Heart left ventricle (tissue), 16 donors: ENCODE measurements around the gene DEAF1. TPM values are rescaled to one million over a fixed set of nuclear protein-coding genes. Genes with fewer than 3 reads are reported as not detected.
A peak's percentile ranks its signal among the peaks of the same experiment; 100 is the strongest.

Experiments
- ATAC-seq, 4 donors: fragments of 200-7000 bp; cut with Tn5 transposase; one replicate each; pipeline ENCODE4 v1.9.1; 2020 to 2022; ENCODE audit warnings: moderate library complexity in 4 of 4, mild to moderate bottlenecking in 3 of 4, moderate number of reproducible peaks in 1 of 4
- DNase-seq, 5 donors: peaks; one replicate each; pipeline ENCODE4 v3.0.0-alpha.2; 2020
- H3K27ac ChIP-seq, 12 donors: fragments of 200-600 bp; sonication (generic) in 4 of 12; one replicate each; pipeline versions ENCODE4 v1.5.0 to v1.8.0; 2016 to 2022; ENCODE audit warnings: mild to moderate bottlenecking in 2 of 12
- H3K27me3 ChIP-seq, 9 donors: fragments of 200-600 bp; sonication (generic) in 2 of 9; one replicate each; pipeline versions ENCODE4 v1.5.1 to v1.8.0; 2016 to 2022; ENCODE audit warnings: mild to moderate bottlenecking in 3 of 9
- H3K36me3 ChIP-seq, 9 donors: fragments of 200-600 bp; sonication (generic) in 2 of 9; one replicate each; pipeline versions ENCODE4 v1.5.0 to v1.8.0; 2018 to 2022; ENCODE audit warnings: mild to moderate bottlenecking in 2 of 9
- H3K4me1 ChIP-seq, 12 donors: fragments of 200-600 bp; sonication (generic) in 4 of 12; one replicate each; pipeline versions ENCODE4 v1.5.0 to v1.8.0; 2016 to 2022; ENCODE audit warnings: mild to moderate bottlenecking in 3 of 12
- H3K4me3 ChIP-seq, 12 donors: fragments of 200-600 bp; sonication (generic) in 4 of 12; one replicate each; pipeline versions ENCODE4 v1.5.0 to v1.8.0; 2017 to 2022; ENCODE audit warnings: mild to moderate bottlenecking in 9 of 12, moderate library complexity in 4 of 12
- H3K9me3 ChIP-seq, 12 donors: fragments of 200-600 bp; sonication (generic) in 4 of 12; one replicate each; pipeline versions ENCODE4 v1.5.0 to v1.8.0; 2016 to 2022; ENCODE audit warnings: mild to moderate bottlenecking in 1 of 12
- POLR2A ChIP-seq, 2 donors: fragments of 450-650 bp; IDR thresholded peaks; one replicate each; pipeline ENCODE4 v1.6.1; 2017; ENCODE audit warnings: antibody characterized with exemption in 2 of 2, mild to moderate bottlenecking in 2 of 2, moderate library complexity in 2 of 2
- WGBS, 4 donors: extraction: QIAGEN DNeasy Blood & Tissue Kit in 2 of 4; methylation state at CpG; one replicate each; pipeline versions ENCODE4 v1.1.5 to v1.1.7; 2013 to 2018; 5-methylcytosine and 5-hydroxymethylcytosine counted together
- intact Hi-C, 10 donors: fragments of 100-400 bp; cut with DNase I; formaldehyde crosslinking; loops; one replicate each; pipeline versions ENCODE4 v1.11.1 to v1.14.2; 2022
- polyA plus RNA-seq, 2 donors: library from polyadenylated mRNA; stranded (reverse); fragments of 200-250 nt; gene quantifications; one replicate each; pipeline ENCODE4 v1.2.3, GENCODE V29; 2013
- total RNA-seq, 9 donors: library from RNA; depleted of rRNA in 2 of 9; stranded (reverse); fragments of >200 nt in 2 of 9; fragmentation: NEBNext Ultra II Directional in 3 of 9; extraction: Animal tissue kit (Norgen Biotek cat#: 25700) in 3 of 9; gene quantifications; one replicate each; pipeline versions ENCODE4 v1.1.0 to v1.2.4, GENCODE V29; 2016 to 2023
- TF ChIP-seq, protein P1 (sequence below), 12 donors: fragments of 200-600 bp; sonication (generic) in 4 of 12; IDR thresholded peaks; one replicate each; pipeline versions ENCODE4 v1.5.0 to v1.8.0; 2018 to 2022; ENCODE audit warnings: antibody characterized with exemption in 12 of 12, mild to moderate bottlenecking in 5 of 12
- donor health status: ischemic (EF 13 %, LVEDD 7.1; RV severe dilation, severe dysfunction).
- donor health status: healthy with polysubstance abuse.
- donor health status: DM: no; HTN: yes; CAD: no.
- donor health status: DM: no; HTN: no; CAD: no.
- donor health status: ischemic (EF 25% LVEDD 6.9; RV normal size, moderate dysfunction).
- donor health status: ischemic (EF 25% LVEDD 5.7; RV mildly dilated, moderate dysfunction).
- donor health status: healthy.
- donor health status: DM: yes; HTN: yes; CAD: no.
- donor health status: ischemic (EF 35%, LVEDD 5.7; RV mildly dilated, moderate dysfunction).
- donor health status: nonischemic (EF 11% LVEDD 7.7; RV severe dilation, severe dysfunction).
- donor health status: DM: yes; HTN: yes; CAD: no.
- donor health status: PGD.
- donor health status: ischemic (EF 29% LVEDD 5.4; RV normal size, mild dysfunction).
- donor health status: nonischemic (EF 23%, LVEDD 6.1; RV moderate dilation, normal function).

DEAF1 gene
- total and polyA plus RNA-seq, 11 donors: 11.8 to 25.6 (median 15.1) TPM

DNA sequence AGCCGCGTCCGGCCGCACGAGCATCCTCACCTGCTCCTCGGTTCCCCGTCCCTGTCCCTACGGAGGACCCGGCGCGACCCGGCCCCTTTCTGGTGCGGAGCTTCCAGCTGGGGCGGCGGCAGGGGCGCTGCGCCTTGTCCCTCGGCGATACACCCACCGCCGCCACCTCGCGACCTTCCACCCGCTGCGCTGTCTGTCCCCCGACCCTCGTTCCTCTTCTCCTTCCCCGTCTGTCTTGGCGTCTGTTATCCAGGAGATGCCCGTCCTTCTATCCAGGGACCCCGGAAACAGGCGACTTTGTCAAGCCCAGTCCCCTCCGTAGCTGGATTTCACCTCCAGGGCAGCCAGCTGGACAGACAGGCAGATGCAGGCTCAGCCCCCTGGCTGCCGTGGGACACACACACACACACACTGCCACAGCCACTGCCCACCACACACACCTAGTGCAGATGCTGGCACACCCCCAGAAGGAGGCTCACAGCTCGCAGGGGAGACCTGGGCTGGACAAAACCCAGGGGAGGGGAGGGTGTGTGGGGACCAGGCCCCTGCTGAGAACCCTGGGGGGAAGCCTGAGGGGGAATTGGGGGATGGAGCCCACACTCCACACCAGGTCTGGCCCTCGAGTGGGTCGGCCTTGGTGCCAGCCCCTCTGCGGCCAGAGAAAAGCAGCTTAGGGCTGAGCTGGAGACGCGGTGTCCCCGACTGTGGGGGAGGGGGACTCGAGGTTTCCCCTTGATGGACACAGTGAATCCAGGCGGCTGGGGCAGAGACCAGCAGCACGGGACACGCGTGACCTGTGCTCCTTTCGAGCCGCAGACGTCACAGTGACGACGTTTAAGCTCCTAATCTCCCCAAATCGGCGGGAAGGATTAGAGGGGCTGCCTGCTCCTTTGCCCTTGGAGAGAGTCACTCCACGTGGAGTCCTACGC lies 57.2 kb downstream of the DEAF1 start:
- no peak overlapping the region for H3K27ac ChIP-seq
- H3K4me1 ChIP-seq: peaks cover 0 to 39% (median 11%) of the 10 kb centered on the region in 12 donors
- H3K36me3 ChIP-seq: peaks cover 0 to 5% (median 0%) of the 10 kb centered on the region in 9 donors
- 20 to 33% (median 25%) methylated on average over 46 to 55 of the region's 55 CpGs for WGBS, 4 donors
- no peak for ATAC-seq
- no peak for DNase-seq
- intact Hi-C loops: no loop called here
- no peak for TF ChIP-seq POLR2A (IDR thresholded peaks at IDR 0.05)
- TF ChIP-seq, protein P1, sequence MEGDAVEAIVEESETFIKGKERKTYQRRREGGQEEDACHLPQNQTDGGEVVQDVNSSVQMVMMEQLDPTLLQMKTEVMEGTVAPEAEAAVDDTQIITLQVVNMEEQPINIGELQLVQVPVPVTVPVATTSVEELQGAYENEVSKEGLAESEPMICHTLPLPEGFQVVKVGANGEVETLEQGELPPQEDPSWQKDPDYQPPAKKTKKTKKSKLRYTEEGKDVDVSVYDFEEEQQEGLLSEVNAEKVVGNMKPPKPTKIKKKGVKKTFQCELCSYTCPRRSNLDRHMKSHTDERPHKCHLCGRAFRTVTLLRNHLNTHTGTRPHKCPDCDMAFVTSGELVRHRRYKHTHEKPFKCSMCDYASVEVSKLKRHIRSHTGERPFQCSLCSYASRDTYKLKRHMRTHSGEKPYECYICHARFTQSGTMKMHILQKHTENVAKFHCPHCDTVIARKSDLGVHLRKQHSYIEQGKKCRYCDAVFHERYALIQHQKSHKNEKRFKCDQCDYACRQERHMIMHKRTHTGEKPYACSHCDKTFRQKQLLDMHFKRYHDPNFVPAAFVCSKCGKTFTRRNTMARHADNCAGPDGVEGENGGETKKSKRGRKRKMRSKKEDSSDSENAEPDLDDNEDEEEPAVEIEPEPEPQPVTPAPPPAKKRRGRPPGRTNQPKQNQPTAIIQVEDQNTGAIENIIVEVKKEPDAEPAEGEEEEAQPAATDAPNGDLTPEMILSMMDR (IDR thresholded peaks at IDR 0.05): no peak
- peak overlapping the region in 7 of 12 donors; percentile 18 to 44 (median 38) for H3K4me3 ChIP-seq
- no peaks in the 10 kb centered on the region for H3K9me3 ChIP-seq
- H3K27me3 ChIP-seq: peaks cover 19 to 50% (median 33%) of the 10 kb centered on the region in 9 donors

DNA sequence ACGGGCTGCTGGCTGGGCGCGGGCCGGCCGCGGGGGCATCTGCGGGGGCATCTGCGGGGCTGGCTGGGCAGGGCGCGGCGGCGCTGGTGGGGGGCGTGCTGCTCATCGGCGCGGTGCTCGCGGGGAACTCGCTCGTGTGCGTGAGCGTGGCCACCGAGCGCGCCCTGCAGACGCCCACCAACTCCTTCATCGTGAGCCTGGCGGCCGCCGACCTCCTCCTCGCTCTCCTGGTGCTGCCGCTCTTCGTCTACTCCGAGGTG lies 57.8 kb downstream of the DEAF1 start:
- Histone ChIP-seq H3K36me3 (peaks cover 0 to 5% (median 0%) of the 10 kb centered on the region in 9 donors), H3K27ac (no peak overlapping the region), H3K4me3 (peak overlapping the region in 8 of 12 donors; percentile 18 to 44 (median 35)), H3K4me1 (peaks cover 0 to 39% (median 11%) of the 10 kb centered on the region in 12 donors), H3K27me3 (peaks cover 19 to 50% (median 33%) of the 10 kb centered on the region in 9 donors), H3K9me3 (no peaks in the 10 kb centered on the region)
- TF ChIP-seq POLR2A (IDR thresholded peaks at IDR 0.05): no peak
- TF ChIP-seq, protein P1 (IDR thresholded peaks at IDR 0.05): no peak
- no peak for DNase-seq
- intact Hi-C loops: no loop called here
- ATAC-seq: no peak
- WGBS, 4 donors: 2 to 5% (median 3%) methylated on average over 15 to 34 of the region's 34 CpGs

DNA sequence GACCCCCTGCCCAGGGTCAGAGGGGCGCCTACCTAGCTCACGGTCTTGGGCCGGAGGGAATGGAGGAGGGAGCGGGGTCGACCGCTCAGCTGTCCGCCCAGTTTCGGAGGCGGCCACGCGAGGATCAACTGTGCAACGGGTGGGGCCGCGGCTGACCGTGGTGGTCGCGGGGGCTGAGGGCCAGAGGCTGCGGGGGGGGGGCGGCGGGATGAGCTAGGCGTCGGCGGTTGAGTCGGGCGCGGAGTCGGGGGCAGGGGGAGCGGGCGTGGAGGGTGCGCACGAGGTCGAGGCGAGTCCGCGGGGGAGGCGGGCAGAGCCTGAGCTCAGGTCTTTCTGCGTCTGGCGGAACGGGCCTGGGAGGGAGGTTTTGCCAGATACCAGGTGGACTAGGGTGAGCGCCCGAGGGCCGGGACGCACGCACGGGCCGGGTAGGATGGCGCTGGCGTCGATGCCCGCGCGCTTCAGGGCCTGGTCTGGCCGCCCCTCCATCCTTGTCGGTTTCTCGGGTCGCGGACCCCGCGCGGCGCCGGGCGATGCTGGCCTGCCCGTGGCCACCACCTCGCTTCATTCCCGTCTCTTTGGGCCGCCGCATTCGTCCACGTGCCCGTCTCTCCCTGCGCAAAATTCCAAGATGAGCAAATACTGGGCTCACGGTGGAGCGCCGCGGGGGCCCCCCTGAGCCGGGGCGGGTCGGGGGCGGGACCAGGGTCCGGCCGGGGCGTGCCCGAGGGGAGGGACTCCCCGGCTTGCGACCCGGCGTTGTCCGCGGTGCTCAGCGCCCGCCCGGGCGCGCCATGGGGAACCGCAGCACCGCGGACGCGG lies 58.3 kb downstream of the DEAF1 start, which contains the start of gene DRD4:
Gene DRD4, plus strand, starts transcription at position 759 of the 822 bp plus-strand sequence. Its CDS starts 36 bp downstream, at position 795.
- intact Hi-C loops: no loop called here
- H3K27ac ChIP-seq: no peak within 1 kb of the TSS
- peak within 1 kb of the TSS in 8 of 12 donors; percentile 18 to 44 (median 35) for H3K4me3 ChIP-seq
- peaks cover 0 to 39% (median 11%) of the 10 kb centered on the region in 12 donors for H3K4me1 ChIP-seq
- H3K27me3 ChIP-seq: peaks cover 19 to 50% (median 33%) of the 10 kb centered on the region in 9 donors
- WGBS, 4 donors: 6 to 14% (median 12%) methylated on average over 30 to 100 of the region's 100 CpGs
- H3K36me3 ChIP-seq: peaks cover 0 to 3% (median 0%) of the 10 kb centered on the region in 9 donors
- peak in 2 of 4 donors; percentile 54 to 68 for ATAC-seq
- TF ChIP-seq, protein P1 (IDR thresholded peaks at IDR 0.05): no peak
- TF ChIP-seq POLR2A (IDR thresholded peaks at IDR 0.05): no peak
- no peaks in the 10 kb centered on the region for H3K9me3 ChIP-seq
- no peak for DNase-seq
